ELF-1 (cell line): ENCODE measurements around the gene TUBB4A.
"Not testable (repeated sequence)": the region's sequence is repeated elsewhere in the genome, so short reads cannot be mapped to it uniquely, and the experiment has no call there.

Source experiments
- DNase-seq: peaks from one replicate; pipeline ENCODE4 v3.0.0-alpha.2; 2016; ENCODE audit warnings: low read depth, low spot score

TUBB4A gene

DNA sequence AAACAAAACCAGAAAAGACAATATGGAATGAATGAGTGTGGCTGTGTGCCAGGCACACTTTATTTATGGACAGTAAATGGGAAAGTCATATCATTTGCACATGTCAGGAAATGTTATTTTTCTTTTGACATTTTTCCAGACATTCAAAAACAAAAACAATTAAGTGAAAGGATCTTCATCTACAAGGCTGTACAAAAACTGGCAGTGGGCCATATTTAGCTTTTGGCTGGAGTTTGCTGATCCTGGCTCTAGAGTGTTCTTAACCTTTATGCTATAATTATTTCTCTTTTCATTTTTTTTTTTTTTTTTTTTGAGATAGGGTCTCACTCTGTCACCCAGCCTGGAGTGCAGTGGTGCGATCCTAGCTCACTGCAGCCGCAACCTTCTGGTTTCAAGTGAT, 22.2 kb upstream of the TUBB4A start:
- DNase-seq: no peak

DNA sequence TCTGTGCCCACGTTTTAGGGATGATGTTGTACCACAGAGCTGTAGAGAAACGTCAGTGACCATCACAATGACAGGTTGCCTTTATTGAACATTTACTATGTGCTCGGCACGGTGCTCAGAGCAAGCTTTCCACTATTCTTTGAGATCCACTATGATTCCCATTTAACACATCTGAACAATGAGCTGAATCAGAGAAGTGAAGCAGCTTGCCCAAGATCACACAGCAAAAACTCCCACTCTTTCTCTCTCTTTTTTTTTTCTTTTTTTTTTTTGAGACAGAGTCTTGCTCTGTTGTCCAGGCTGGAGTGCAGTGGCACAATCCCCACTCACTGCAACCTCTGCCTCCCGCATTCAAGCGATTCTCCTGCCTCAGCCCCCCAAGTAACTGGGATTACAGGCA, 20.6 kb upstream of the TUBB4A start:
- DNase-seq: no peak

DNA sequence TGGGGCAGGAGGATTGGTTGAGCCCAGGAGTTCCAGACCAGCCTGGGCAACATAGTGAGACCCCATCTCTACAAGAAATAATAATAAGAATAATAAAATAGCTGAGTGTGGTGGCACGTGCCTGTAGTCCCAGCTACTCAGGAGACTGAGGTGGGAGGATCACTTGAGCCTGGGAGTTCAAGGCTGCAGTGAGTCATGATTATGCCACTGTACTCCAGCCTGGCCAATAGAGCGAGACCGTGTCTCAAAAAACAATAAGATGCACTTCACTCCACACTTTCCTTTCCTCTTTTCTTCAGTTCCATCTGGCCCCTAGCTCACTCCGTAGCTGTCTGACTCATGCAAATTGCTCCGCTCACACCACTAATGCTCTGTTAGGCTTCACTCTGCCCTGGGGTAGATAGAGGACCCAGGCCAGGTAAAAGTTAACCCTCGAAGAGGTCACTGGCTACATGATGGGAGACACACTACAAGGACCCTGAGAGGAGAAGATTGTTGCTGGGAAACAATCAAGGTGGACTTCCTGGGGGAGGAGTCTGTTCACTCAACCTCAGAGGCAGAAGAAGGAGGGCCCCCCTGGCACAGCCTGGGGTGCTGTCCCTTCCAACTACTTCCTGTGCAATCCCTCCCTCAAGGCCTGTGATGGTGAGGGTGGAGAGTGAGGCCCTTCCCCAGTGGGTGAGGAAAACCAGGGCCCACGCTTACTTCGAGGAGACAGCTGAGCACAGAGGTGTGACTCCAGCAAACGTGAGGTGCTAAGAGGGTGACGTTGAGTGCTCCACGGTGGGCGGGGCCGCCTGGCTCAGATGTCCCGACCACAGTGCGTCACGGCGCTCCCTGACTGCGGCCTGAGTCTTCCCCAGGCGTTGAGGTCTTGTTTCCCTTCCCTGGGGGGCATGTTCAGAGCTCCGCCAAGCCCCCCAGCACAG, 19.9 kb upstream of the TUBB4A start:
- DNase-seq: peak; percentile 27

DNA sequence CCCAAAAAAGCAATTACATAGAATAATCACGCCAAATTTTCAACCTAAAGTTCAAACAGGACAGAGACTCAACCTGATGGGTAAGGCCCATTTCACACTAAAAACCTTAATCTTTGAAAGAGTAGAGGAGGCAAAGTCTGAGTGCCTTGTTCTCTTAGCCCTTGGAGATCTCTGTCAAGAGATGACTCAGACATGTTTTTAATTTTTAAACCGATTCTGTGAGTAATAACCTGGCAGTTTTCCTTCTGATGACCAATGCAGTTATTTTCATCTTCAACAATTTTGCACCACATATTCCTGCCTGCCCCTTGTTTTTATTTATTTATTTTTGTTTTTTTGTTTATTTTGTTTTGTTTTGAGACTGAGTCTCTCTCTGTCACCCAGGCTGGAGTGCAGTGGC, 17.2 kb upstream of the TUBB4A start:
- DNase-seq: no peak

DNA sequence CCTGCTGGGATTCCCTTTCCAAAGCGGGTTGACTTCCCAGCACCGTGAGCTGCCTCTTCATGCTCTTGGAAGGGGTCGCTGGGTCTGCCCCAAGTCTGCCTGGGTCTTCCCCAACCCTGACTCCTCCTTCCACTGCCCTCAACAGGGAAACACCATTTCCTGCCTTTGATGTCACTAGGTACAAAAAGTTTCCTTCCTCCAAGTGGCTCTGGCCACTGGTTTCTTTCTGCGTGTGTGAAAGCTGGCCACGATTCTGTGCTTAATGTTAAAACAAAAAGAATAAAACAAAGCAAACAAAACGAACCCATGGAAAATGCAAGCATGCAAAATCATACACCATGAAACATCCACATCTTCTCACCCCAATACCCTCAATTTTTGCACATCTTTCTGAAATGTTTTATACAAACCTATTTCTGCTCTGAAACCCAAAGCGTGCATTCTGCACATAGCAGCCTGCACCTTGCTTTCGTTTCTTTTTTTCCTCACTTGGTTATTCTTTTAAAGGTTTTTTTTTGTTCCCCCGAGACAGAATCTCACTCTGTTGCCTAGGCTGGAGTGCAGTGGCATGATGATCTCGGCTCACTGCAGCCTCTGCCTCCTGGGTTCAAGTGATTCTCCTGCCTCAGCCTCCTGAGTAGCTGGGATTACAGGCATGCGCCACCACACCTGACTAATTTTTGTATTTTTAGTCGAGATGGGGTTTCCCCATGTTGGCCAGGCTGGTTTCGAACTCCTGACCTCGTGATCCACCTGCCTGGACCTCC, 16.2 kb upstream of the TUBB4A start:
- DNase-seq: no peak

DNA sequence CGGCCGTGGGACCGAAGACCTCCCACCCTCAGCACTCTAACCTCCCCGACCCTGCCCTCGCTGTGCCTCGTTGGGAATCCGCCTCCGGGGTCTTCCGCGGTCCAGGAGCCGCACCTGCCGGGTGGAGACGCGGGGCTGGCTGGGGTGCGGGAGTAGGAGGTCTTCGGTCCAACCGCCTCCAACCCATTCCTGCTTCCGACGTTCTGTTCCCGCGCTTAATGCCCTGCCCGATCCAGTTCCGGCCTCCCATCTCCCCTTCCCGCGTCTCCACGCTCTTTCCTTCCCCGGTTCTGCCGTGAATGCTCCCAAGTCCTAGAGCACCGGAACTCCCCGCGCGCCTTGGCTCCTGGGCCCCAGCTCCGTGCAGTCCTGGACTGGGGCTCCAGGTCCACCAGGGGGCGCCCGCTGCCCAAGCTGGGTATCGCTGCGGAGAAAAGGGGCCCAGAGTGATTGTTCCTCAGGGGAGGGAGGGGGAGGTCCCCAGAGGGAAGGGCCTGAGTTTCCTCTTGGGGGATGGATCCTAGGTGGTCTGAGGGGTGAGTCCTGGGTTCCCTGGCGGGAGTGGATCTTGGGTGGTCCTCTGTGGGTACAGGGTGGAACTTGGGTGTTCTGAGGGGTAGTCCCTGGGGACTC, 14.7 kb upstream of the TUBB4A start:
- DNase-seq: peak; percentile 93

DNA sequence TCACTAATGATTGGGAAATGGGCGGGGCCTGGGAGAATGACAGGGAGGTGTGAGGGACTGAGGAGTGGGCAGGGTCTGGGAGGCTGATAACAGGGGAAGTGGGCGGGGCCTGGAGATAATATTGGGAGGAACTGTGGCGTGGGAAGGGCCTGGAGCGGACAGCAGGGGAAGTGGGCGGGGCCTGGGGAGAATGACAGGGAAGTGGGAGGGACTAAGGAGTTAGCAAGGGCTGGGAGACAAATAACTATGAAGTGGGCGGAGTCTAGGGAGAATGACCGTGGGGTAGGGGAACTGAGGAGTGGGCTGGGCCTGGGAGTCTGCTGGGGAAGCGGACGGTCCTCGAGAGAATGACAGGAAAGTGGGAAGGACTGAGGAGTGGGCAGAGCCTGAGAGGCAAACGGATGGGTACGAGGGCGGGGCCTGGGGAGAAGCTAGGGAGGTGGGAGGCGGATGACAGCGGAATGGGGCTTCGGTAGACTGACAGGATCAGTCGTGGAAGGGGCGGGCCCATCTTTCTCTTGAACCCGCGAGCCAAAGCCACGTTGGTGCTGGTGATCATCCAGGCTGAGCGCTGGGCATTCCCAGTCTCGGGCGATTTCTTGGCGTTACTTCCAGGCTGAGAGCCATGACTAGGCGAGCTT, 14.0 kb upstream of the TUBB4A start:
- peak; percentile 98 for DNase-seq

DNA sequence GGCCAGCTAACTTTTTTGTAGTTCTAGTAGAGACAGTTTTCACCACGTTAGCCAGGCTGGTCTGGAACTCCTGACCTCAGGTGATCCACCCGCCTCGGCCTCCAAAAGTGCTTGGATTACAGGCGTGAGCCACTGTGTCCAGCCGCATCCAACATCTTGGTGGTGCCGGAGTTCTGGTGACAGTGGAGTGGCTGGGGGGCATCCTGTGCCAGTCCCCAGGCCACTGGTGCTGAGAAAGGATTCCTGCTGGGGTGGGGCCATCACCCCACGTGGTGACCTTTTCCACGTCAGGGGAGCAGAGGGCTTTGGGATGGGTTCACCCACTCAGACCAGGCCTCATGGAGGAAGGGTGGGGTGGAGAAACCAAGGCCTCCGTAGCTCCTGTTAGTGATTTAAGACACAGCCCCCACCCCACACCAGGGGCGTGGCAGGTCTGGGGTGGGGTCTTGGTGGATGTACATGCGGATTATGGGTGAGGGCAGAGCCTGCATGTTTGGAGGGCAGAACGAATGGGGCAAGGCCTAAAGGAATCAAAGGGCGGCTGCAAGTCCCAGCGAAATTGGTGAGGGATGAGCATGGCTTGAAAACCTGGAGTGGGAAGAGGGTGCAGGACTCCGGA, 12.9 kb upstream of the TUBB4A start:
- no peak for DNase-seq

DNA sequence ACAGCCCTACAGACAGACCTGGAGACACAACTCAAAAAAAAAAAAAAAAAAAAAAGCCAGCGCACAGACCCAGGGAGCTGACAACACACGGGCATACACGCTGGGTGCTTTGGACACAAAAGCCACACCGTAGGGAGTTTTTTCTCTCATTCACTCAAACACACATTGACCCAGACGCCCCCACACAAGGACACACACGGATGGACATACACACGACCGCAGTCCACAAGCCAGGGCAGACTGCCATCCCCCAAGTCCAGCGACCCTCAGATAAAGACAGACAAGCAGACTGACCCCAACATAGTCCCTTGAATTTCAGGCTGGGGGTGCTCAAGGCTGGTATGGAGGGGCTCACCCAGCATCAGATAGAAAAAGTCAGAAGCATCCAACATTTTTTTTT, 12.0 kb upstream of the TUBB4A start:
- DNase-seq: no peak

DNA sequence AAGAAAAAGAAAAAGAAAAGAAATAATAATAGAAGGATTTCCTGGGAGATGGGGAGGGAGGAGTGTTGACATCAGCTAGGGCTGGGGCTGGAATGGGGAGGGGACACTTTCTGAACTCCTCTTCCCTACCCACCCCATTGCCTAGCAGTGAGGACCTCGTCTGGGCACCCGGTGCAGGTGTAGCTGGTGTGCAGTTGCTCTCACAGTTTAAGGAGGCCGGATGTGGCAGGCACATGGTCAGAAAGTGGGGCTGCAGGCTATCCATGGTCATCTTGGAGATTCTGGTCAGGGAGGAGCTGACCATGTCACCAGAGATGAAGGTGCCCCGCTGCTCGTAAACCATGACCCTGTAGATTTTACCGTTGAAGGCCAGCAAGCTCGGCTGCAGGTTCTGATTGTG, 8.5 kb upstream of the TUBB4A start:
- no peak for DNase-seq

DNA sequence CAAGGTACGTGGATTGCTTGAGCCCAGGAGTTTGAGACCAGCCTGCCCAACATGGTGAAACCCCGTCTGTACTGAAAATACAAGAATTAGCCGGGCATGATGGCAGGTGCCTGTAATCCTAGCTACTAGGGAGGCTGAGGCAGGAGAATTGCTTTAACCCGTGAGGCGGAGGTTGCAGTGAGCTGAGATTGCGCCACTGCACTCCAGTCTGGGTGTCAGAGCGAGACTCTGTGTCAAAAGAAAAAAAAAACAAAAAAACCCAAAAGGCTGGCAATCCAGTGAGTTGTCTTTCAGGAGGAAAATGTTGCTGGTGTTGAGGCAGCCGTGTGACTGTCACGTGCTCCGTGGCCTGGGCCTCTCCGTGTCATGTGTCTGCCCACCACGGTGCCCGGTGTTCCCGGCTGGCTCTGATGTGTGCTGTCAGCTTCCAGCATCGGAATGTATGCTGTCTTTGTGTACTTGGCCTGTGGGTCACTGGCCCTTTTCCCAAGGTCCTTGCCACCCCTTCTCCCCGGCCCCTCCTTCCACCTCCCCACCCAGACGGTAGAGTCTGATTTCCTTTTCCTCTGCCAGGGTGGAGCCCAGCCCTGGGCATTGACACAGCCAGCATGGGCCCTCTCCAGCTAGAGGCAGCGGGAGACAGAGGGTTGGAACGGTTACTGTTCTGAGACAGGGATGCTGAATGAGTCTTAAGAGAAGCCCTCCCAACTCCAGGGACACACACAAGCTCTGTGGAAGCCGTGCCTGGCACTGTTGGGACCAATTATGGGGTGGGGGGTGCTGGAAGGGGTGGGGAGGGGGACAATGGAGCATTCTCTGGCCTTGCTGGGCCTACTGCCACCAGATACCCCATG, 7.2 kb upstream of the TUBB4A start:
- no peak for DNase-seq

DNA sequence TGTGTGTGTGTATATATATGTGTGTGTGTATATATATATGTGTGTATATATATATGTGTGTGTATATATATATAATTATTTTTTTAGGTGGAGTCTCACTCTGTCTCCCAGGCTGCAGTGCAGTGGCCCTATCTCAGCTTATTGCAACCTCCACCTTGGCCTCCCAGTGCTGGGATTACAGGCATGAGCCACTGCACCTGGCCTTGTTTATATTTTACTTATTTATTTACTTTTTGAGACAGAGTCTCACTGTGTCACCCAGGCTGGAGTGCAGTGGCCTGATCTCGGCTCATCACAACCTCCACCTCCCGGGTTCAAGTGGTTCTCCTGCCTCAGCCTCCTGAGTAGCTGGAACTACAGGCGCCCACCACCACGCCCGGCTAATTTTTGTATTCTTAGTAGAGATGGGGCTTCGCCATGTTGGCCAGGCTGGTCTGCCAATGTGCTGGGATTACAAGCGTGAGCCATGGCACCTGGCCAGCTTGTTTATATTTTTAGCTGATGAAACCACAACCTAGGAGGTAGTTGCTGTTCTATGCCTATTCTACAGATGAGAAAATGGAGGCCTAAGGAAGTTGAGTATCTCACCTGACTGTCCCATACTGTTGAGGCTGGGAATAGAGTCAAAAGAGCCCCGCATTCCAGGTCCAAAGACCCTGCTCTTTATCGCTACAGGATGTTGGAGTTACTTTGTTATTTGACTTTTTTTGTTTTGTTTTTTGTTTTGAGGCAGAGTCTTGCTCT, 6.1 kb upstream of the TUBB4A start:
- not testable (repeated sequence) for DNase-seq

DNA sequence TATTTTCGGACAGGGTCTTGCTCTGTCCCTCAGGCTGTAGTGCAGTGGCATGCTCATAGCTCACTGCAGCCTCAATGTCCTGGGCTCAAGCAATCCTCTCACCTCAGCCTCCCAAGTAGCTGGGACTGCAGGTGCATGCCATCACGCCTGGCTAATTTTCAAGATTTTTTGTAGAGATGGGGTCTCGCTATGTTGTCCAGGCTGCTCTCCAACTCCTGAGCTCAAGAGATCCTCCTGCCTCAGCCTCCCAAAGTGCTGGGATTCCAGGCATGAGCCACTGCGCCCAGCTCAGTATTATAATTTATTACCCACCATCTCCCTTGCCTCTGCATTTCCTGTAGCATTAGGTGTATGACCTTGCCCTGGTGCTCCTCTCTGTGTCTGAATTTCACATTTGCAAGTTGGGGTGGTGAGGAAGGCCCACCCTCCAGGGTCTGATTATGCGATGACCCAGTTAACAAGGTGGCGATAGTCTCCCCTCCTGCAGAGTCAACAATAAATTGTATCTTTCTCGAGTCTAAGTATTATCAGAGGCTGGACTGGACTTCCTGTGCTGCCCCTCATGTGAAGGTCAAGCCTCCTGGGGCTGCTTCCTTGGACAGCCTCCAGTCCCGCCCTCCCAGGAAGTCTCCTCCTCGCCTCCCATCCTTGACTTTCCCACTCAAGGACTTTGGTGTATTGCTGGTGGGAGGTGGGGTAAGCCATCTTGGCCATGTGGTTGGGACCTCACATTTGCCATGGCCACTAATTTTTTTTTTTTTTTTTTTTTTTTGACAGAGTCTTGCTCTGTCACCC, 1.5 kb upstream of the TUBB4A start:
- no peak for DNase-seq

DNA sequence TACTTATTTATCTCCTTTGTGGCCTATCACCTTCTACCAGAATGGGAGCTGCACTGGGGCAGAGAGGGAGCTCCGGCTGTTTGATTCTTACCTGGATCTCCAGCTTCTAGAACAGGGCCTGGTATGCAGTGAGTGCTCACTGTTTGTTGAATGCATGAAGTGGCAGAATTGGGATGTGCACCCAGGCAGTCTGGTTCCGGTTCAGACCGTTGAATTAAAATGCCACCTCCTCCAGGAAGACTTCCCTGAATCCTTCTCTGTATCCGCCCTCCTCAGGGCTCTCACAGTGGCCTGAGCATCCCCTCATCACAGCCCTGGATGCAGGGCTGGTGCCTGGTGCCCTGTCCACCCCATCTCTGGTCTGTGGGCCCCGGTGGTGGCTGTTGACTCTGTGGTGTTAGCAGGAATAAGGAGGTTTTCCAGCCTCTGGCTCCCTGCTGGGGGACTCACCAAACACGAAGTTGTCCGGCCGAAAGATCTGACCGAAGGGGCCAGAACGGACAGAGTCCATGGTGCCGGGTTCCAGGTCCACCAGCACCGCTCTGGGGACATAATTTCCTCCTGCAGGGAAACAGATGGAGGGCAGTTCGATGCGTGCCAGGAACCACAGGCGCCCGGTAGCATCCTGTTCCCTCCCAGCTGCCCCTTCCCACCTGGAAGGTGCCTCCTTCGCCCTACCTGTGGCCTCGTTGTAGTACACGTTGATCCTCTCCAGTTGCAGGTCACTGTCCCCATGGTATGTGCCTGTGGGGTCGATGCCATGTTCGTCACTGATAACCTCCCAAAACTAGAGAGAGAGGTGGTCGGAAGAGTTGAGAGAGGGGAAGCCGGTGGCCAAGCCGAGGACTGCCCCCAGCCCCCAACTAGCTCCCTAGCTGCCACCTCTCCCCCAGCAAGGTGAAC, 1.0 kb downstream of the TUBB4A start:
- no peak for DNase-seq

DNA sequence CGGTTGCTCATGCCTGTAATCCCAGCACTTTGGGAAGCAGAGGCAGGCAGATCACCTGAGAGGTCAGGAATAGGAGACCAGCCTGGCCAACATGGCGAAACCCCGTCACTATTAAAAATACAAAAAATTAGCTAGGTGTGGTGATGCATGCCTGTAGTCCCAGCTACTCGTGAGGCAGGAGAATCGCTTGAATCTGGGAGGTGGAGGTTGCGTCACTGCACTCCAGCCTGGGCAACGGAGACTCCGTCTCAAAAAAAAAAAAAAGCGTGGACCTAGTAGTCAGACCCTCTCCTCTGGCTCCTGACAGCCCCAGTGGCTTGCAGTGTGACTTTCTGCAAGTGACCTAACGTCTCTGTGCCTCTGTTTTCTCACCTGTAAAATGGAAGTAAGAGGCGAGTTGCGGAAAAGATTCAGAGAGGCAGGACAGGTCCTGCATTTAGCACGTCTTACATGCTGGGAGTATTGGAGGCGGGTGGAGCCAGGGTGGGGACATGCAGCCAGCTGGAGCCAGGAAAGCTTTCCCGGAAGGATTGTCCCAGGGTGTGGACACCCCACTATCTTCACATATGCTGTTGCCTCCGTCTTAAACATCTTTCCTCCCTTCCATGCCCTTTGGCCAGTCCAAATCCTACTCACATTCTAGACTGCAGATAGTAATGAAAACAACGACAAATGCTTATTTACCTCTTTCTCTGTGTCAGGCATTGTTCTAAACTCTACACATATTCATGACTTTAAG, 2.9 kb downstream of the TUBB4A start:
- no peak for DNase-seq

DNA sequence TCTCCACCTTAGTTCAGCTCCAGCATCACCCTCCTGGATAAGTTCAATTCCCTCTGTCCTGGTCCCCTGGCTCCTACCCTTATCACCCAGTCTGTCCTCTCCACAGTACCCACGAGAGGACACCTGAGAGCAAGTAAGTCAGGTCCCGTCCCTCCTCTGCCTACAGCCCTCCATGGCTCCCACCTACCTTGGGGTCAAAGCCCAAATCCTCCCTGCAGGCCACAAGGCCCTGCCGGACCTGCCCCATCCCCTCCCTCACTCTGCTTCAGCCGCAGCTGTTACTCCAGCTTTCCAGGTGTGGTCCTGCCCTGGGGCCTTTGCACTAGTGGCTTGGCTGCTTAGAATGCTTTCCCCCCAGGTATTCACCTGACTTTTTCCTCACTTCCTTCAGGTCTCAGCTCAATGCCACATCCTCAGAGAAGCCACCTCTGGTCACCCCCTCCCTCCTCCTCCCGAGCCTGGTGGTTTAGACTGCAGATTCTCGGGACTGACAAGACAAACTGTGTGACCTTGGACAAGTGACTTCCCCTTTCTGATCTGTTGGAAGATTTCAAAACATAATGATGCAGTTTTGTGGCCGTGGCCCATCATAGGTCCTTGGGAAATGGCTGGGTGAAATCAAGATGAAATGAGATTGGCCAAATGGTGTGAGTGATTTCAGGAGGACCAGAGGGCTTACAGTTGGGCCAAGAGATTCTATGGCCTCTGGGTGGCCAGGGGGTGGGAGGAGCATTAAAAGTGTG, 3.6 kb downstream of the TUBB4A start:
- DNase-seq: peak; percentile 37

DNA sequence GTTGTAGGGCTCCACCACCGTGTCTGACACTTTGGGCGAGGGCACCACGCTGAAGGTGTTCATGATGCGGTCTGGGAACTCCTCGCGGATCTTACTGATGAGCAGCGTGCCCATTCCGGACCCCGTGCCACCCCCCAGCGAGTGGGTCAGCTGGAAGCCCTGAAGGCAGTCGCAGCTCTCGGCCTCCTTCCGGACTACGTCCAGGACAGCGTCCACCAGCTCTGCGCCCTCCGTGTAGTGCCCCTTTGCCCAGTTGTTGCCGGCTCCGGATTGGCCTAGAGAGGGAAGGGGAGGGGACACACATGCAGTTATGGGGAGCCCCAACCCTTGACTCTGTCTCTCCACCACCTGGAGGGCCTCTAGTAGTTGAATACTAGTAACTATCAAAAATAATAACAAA, 6.2 kb downstream of the TUBB4A start:
- no peak for DNase-seq
